DMS 273 treated with DMSO at 0.1 percent for 48 hours (cell line): ENCODE data around the gene COX19.
"Not testable (repeated sequence)": the region's sequence is repeated elsewhere in the genome, so short reads cannot be mapped to it uniquely, and the experiment has no call there.

Source experiments
- DNase-seq: peaks from one replicate; lab custom pipeline; 2025; lab: John Stamatoyannopoulos, UW

COX19 gene

DNA sequence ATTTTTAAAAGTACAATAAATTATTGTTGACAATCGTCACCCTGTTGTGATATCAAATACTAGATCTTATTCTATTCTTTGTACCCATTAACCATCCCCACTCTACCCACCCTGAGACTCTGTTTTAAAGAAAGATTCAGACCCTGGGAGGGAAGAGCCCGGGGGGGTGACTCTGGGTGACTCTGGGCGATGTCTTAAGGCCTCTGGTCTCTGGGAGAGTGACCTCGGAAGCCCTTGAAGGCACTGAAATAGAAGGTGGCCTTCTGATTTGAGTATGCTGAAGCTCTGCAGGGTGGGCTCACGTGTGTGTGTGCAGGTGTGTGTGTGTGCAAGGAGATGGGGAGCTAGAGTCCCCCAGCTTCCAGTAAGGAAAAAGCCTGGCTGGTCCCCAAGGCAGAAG, 30.6 kb downstream of the COX19 start:
- DNase-seq = no peak

DNA sequence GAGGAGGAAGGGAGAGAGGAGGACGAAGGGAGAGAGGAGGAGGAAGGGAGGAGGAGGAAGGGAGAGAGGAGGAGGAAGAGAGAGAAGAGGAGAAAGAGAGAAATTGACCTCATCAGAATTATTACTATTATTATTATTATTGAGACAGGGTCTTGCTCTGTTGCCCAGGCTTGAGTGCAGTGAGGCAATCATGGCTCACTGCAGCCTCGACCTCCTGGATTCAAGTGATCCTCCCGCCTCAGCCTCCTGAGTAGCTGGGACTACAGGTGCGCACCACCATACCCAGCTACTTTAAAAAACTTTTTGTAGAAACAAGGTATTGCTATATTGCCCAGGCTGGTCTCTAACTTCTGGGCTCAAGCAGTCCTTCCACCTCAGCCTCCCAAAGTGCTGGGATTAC, 31.6 kb downstream of the COX19 start:
- not testable (repeated sequence) for DNase-seq

DNA sequence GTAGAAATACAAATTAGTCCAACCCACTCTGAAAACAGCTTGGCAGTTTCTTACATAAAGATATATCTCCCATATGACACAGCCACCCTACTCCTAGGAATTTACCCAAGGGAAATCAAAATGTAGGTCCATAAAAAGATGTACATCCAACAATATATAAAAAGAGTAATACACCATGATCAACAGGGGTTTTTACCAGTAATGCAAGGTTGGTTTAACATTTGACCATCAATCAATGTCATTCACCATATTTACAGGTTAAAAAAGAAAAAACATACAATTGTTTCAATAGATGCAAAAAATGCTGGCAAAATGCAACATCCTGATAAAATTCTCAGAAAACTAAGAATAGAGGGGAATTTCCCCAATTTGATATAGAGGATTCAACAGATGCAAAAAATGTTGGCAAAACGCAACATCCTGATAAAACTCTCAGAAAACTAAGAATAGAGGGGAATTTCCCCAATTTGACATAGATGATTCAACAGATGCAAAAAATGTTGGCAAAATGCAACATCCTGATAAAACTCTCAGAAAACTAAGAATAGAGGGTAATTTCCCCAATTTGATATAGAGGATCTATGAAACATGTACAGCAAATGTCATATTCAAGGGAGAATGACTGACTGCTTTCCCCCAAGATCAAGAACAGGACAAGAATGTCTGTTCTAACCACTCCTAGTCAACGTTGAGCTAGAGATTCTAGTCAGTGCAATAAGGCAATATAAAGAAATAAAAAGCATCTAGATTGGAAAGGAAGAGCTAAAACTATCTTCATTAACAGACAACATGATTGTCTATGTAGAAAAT, 34.5 kb downstream of the COX19 start:
- no peak for DNase-seq

DNA sequence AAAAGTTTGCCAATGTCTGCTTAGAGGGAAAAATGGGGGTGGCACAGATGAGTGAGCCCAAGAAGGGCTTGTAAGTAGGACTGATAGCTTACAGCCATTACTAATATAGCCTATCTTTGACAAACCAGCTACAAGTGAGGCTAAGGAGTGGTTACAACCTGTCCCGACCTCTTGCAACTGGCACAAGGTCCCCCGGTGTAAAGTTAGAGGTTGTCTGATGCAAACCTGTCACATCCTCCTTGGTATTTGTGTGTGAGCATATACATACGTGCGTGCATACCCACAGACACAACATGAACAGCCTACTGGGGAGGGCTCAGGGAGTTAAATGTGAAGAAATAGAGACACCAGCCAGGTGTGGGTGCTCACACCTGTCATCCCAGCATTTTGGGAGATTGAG, 35.5 kb downstream of the COX19 start:
- DNase-seq = no peak

DNA sequence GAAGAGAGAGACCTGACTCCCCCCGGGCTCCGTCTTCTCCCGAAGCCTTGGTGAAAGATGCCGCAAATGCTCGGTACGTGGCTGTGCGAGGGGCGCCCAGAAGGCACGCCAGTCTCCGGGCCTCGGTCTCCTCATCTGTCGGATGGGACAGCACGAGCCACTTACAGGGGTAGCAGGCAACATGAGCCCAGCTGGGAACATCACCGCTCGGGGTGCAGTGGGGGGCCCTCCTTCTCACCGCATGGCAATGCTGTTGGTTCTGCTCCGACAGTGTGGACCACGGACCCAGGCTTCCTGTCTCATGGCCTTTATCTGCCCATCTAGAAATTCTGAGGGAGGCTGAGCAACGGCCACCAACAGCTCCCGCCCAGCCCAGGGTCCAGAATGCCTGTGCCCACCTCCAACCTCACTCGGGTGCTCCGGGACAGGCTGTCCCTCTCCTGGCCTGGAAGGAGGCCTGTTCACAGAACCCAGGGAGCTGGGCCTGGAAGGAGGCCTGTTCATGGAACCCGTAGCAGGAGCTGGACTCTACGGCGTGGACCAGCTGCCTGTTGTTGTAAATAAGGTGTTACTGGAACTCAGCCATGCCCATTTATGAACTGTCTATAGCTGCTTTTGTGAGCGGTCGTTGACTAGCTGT, 36.7 kb downstream of the COX19 start:
- no peak for DNase-seq

DNA sequence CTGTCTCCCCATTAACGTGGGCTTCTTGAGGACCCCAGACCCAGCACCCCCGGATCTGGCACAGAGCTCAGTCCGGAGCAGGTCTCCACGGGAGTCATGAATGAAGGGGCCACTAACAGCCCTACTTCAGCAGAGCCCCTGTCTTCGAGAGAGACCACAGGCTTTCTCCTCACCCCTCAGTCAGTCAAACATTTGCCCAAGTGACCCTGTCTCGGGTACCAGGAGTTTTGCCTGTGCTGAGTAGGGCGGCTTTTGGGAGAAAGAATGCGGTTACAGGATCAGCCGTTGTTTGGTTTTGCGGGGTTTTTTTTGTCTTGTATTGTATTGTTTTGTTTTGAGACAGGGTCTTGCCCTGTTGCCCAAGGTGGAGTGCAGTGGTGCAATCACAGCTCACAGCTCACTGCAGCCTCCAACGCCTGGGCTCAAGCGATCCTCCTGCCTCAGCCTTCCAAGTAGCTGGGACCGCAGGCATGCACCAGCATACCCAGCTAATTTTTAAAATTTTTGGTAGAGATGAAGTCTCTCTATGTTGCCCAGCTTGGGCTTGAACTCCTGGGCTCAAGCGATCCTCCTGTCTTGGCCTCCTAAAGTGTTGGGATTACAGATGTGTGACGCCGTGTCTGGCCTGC, 37.4 kb downstream of the COX19 start:
- no peak for DNase-seq

DNA sequence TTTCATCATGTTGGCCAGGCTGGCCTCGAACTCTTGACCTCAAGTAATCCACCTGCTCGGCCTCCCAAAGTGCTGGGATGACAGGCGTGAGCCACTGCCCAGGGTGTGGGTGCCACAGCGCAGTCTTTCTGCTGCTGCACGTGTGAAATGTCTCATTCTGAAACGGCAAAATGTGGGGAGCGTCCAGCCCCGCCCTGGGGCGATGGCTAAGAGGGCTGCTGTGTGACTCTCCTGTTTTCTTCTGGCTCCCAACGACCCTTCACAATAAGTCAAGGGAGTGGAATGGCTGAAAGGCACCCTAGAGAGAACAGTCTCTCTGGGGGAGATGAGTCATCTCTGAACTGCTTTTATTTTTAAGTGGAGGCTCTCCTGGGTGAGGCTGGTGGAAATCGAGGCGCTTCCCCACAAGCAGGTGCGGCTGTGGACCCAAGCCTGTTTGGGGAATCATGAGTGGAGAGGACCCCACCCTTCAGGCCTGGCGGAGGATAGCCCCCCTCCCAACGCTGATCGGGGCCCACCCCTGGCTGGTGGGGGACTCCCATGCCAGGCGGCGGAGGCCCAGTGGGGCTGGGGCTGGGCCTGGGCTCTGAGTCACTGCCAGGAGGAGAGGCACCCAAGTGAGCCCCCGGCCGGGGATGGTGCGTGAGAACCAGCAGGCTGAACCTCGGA, 38.8 kb downstream of the COX19 start:
- DNase-seq = no peak

DNA sequence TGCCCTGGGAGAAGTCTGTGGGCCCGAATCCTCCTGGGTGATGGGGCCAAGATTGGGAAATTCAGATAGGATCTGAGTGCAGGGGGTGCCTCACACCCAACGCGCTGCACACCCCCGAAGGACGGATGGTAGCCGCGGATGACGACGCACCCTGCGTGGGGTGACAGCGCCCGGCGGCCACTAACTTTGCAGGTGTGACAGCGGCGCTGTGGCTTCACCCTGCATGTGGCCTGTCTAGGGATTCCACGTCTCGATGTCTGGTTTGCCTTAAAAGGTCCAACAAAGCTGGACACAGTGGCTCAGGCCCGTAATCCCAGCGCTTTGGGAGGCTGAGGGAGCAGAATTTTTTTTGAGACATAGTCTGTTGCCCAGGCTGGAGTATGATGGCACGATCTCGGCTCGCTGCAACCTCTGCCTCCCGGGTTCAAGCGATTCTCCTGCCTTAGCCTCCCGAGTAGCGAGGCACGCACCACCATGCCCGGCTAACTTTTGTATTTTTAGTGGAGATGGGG, 39.4 kb downstream of the COX19 start:
- DNase-seq = no peak

DNA sequence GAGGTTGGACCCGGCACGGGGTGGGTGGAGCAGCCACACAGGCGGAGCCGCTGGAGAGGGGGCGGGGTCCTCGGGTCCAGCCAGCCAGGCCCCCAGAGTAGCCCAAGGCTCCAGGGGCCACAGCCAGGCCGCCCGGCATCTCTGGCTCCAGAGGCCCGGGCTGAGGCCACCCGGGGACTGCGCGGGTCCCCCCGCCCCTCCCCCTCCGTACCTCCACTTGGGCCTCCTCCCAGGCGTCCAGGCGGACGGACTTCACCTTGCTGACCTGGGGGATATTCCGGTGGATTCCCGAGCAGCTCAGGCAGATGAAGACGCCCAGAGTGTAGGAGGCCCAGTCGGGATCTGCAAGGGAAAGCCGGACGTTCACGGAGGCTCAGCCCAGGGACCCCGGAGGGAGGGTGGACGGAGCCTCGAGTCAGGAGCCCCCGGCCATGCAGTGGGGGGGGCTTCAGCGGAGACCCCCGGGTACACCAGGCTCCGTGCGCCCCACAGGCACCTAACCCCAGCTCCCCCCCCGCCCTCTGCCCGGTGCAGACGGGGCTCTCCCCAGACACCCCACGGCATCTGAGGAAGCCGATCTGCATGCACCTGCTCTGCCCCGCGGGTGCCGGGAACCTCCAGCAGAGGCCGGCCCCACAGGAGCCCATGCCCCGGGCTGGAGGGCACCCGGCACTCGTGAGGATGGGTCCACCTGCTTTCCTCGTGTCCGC, 40.0 kb downstream of the COX19 start:
- no peak for DNase-seq

DNA sequence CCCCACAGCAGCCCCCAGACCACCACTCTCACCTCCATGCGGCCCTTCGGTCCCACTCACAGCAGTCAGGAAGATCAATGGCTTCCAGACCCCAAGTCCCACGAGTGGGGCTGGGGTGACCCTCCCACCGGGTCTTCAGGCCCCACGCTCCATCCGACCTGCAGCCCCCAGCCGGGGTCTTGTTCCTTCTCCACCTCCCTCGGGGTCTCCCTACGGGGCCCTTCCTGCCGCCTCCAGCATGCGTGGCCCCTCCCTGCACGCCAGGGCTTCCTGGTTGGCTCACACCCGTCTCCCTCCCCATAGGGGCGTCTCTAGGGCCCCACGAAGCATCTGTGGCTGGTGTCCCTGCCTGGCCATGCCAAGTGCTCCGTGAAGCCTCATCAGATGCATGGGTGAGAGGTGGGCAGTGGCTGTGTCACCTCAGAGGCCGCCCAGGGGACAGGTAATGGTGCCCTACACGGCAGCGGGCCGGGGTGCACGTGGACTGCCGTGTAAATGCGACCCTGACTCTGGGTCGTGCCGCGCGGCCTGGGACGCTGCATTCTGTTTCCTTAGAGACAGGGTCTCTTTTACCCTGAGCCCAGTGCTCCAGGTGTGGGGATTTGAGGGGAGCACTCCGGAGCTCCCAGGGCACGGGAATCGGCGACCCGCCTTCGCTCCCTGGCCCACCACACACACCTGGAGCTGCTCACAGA, 40.7 kb downstream of the COX19 start:
- no peak for DNase-seq

DNA sequence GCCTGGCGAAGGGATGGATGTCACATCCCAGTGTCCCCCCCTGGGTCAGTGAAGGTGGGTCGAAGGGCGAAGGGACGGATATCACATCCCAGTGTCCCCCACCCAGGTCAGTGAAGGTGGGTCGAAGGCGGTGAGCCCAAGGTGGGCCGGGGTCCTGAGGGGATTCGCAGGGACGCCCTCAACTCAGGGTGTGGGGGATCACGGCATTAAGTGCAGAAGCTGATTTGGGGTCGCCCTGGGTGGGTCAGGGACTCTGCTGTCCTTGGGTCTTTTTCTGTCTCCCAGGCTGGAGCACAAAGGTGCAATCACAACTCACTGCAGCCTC, 42.7 kb downstream of the COX19 start:
- no peak for DNase-seq

DNA sequence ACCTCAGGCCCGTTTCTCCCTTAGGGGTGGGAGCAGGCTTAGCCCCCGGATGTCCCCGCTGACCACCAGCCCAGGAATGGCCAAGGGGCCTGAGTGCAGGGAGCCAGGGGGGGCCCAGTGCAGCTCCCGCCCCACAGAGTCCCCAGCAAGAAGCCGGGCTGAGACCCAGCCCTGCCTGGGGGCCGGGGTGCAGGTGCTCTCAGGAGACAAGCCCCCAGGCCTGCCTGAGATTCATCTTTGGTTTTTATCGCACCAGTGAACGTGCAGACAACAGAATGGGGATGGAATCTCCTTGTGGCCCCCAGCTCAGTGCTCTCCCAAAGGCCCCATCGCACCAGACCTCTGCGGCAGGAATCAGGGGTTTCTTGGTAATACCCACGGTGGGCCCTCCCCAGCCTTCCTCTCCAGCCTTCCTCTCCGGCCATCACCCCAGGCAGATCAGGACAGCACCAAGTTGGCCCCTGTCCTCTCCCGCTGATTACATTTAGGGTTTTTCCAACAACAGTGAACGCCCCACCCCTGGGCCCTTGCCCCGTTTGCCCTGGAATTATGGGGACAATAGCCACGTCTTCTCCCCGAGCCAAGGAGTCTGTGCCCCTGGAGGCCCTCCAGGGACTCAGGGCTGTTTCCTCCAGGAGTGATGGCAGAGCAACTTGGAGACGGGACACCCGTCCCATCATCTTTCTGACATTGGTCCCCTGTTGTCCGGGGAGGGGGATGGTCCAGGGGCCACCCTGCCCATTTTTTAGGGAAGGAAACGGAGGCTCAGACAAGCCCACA, 43.3 kb downstream of the COX19 start:
- no peak for DNase-seq

DNA sequence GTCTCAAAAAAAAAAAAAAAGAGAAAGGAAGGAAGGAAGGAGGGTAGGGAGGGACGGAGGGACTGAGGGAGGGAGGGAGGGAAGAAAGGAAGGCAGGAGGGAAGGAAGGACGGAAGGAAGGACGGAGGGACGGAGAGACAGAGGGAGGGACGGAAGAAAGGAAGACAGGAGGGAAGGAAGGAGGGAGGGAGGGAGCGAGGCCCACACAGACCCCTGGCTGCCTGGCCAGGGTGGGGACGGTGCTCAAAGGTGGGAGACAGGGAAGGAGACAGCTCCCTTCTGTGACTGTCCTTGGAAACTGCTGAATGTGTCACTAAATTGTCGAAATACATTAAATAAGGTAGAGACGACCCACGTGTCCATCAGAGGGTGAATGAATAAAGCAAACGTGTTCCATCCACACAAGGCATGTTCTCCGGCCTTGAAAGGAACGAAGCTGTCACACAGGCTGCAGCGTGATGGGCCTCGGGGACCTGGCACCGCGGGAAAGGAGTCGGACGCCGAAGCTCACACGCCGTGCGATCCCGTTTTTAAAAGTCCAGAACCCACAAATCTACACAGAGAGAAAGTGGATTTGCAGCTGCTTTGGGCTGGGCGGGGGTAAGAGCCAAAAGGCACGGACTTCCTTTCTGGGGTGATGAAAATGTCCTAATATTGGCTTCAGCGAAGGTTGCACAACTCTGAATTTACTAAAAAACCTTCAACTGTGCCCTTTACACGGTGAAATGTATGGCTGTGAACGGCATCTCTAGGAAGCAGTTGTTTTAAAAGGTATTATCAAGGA, 44.2 kb downstream of the COX19 start:
- no peak for DNase-seq

DNA sequence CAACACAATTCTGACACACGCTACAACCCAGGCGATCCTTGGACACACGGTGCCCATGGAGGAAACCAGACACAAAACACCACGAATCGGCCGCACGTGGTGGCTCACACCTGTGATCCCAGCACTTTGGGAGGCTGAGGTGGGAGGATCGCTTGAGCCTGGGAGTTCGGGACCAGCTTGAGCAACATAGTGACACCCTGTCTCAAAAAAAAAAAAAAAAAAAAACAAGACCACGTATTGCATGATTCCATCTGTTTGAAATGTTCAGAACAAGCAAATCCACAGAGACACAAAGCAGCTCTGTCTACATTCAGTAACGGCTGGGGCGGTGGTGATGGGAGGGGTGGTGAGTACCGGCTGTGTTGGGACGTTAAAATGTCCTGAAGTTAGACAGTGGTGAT, 46.0 kb downstream of the COX19 start:
- DNase-seq = no peak

DNA sequence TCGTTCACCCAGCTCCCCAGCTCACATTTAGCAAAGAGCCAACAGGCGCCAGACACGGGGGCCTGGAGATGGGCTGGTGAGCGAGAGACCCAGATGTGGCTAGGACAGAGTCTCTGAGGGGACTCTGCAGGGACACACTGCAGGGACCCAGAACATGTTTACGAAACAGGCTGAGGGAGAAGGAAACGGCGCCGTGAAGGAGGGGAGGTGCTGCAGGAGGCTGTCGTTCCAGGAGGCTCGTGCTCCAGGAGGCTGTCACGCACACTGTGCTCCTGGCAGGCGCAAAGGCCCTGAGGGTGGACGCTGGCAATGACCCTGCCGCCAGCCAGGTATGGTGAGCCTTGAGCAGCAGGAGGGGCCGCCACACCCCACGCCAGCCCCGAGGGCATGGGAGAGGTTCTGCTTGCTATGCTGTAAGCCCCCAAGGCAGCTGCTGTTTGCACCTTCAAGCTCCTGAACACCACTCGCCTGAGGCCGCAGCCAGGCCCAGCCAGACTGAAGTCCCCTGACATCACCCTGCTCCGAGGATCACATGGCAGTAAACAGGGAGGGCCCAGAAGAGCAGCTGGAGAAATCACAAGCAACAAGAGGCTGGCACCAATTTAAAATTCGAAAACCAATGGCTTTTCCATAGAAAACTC, 48.2 kb downstream of the COX19 start:
- DNase-seq = no peak

DNA sequence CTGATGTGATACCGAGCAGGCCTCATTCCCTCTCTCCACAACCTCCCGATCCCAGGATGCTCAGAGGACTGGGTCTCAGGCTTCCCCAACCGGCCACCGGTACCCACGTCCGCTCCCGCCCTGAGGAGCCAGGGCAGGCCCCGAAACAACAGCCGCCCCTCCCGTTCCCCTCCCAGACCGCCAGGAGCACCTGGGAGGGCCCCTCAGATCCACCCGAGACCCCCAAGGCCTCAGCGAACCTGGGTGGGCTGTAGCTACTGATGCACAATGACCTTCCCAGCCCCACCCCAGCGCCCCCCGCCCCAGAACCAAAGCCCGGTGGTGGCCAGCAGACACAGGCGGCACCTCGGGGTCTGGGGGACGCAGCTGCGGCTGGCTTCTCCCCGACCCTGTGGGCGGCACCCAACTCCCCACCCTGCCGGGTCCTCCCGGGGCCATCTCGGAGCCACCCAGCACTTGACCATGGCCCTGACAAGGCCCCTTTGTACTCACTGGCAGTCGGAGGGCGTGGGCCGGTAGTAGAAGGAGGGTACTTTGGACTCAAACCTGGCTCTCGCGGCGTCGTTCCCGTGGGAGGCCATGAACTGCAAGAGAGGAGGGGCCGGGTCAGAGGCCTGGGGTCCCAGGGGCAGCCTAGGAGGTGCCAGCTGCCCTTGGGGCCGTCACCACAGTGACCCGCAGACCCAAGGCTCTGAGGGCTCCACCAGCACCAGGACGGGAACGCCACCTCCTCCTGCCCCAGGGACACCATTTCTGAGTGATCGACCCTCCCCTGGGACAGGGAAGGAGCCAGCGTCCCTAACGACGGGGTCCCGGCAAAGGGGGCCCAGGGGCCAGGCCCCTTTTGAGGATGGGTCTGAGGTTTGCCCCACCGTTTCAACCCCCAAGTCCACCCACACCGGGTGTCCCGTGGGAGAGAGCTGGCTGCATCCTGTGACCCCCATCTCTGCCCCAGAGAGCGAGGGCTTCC, 49.0 kb downstream of the COX19 start:
- no peak for DNase-seq

DNA sequence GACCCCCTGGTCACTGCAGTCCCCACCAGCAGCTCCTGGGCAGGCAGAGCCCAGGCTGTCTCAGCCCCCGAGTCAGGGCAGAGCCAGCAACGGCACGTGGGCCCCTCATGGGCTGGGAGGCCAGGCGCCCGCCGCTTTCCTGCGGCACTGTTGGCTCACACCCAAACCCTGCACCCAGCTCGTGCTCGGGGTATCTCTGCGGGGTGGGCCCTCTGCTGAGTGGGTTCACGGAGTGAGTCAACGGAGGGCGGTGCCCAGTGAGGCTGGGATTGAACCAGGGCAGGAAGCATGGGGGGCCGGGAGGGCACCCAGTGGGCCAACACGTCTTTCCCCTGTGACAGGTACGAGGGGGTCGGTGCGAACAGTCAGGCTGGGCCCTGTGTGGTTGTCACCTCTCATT, 49.7 kb downstream of the COX19 start:
- no peak for DNase-seq

DNA sequence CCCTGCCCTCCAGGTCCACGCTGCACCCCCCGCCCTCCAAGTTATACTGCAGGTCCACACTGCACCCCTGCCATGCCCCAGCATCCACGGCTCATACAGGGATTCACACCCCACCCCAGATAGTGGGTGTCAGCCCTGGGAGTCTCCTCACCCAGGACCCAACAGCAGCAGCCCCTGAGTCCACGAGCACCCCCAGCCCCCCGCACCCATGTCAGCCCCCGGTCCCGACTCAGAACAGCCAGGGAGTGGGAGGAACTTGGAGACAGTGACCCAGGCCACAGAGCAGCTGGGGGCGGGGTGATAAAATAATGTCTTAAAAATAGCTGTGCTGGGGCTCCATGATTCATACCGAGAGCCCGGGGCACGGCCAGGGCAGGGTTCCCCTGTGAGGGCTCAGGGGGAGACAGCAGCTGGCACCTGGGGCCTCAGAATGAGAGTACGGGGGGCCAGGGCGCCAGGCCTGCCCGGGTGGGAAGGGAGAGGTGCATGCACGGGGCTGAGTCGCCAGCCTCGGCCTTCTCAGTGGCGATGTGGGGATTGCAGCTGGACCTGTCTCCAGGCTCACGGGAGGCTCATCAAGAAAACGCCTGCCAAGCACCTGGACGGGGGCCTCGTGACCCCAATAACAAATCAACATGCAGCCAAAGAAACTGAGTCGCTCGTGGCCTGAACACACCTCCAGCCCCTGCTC, 50.7 kb downstream of the COX19 start:
- no peak for DNase-seq
